ENCODE data around the gene PGM1. TPM values are rescaled to one million over a fixed set of nuclear protein-coding genes. Genes with fewer than 3 reads are reported as not detected.

Gene PGM1
- polyA plus RNA-seq, 3 donors from 2014 or later, result 61.6 to 108 (median 67.4) TPM

DNA sequence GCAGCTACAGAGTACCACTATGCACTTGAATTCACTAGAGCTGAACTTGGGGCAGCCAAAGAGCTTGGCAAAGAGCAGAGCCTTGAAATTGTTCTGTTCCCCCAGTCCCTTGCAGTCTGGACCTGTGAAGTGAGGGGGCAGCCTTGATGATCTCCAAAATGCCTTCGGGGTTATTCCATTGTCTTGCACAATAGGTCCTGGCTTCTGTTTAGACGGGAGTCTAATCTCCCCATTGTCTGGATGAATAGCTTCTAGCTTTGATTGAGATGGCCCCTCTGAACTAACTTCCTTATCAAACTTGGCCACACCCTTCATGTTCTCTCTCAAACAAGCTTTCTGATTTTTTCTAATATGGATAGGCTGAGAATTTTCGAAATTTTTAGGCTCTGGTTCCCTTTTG is 72.6 kb downstream of the PGM1 start:
- Mint-ChIP-seq H3K27me3 (ENCODE audit: low read depth in 3 of 3) (peaks cover 0 to 3% (median 2%) of the 10 kb centered on the region in 3 donors), H3K36me3 (peaks cover 32 to 53% (median 42%) of the 10 kb centered on the region in 3 donors)

GRCh38 chr1:63668298-63668697 is 75.1 kb downstream of the PGM1 start:
- Mint-ChIP-seq H3K27ac (no peak overlapping the region), H3K9me3 (peaks cover 0 to 1% (median 0%) of the 10 kb centered on the region in 6 donors), H3K4me3 (no peak overlapping the region), H3K36me3 (peaks cover 15 to 35% (median 30%) of the 10 kb centered on the region in 3 donors), H3K4me1 (no peaks in the 10 kb centered on the region), H3K27me3 (ENCODE audit: low read depth in 3 of 3) (peaks cover 2 to 3% (median 2%) of the 10 kb centered on the region in 3 donors)
- DNase-seq, result no peak

More for the DNA sequence above, 72.6 kb downstream of the PGM1 start:
- no peak overlapping the region for H3K4me3 Mint-ChIP-seq
- no peak for DNase-seq
- no peaks in the 10 kb centered on the region for H3K4me1 Mint-ChIP-seq
- H3K9me3 Mint-ChIP-seq, result peaks cover 0 to 1% (median 0%) of the 10 kb centered on the region in 6 donors
- H3K27ac Mint-ChIP-seq, result no peak overlapping the region

DNA sequence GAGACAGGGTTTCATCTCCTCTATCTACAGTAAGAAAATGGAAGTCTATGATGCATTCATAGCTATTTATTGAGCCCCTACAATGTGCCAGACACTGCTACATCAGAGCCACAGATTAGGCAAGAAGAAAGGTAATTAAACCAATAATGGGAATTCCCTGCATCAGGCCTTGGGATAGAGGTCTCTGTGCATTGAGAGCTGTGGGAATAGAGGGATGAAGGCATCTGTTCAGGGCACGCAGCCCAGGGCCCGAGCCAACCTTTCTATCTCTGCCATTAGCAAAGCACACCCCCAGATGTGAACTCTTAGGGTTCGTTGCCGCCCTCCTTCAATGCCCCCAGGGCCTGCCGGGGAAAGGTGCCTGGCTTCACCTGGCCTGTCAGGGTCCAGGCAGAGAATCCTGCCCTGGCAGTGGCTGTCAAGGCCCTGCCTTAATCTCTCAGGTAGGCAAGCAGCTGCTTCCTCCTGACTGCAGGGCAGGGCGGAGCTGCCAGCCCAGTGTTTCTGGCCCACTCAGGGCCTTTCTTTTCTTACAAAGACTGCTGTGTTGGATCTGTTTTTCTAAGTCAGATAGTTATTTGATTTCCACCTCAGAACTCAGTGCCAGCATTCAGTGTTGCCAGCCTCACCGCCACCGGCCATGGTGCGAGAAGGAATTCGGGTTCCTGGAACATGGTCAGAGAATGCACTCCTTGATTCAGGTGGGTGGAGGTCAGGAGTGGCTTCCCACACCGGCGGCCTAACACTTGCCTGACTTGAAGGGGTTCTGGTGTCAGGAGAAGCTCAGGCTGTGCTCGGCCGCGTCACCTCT is 76.1 kb downstream of the PGM1 start:
- H3K9me3 Mint-ChIP-seq, result peaks cover 0 to 1% (median 0%) of the 10 kb centered on the region in 6 donors
- H3K36me3 Mint-ChIP-seq, result peaks cover 8 to 26% (median 23%) of the 10 kb centered on the region in 3 donors
- H3K27ac Mint-ChIP-seq, result no peak overlapping the region
- DNase-seq, result no peak
- no peak overlapping the region for H3K4me3 Mint-ChIP-seq
- no peaks in the 10 kb centered on the region for H3K4me1 Mint-ChIP-seq
- H3K27me3 Mint-ChIP-seq (ENCODE audit: low read depth in 3 of 3), result peaks cover 0 to 2% (median 2%) of the 10 kb centered on the region in 3 donors

DNA sequence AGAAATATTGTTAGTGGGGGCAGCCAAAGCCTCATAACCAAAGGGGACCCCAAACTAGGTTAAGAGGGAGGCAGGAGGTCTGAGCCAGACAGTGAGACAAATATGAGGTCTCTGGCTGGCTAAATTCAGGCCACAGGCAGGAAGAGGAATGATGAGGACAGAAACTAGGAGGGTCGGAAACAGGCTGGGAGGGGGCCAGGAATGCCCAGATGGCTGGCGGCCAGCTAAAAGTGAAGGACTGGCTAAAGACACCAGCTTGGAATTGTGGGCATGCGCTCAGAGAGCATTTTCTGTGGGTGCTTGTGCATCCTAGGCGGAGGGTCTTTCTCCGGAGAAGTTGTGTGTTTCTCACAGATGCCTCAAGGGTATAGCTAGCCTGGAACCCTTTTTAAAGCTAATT is 77.0 kb downstream of the PGM1 start:
- no peak overlapping the region for H3K4me3 Mint-ChIP-seq
- peaks cover 0 to 2% (median 2%) of the 10 kb centered on the region in 3 donors for H3K27me3 Mint-ChIP-seq (ENCODE audit: low read depth in 3 of 3)
- no peak for DNase-seq
- H3K4me1 Mint-ChIP-seq, result no peaks in the 10 kb centered on the region
- peaks cover under 1 to 18% (median 15%) of the 10 kb centered on the region in 3 donors for H3K36me3 Mint-ChIP-seq
- peaks cover 0 to 1% (median 0%) of the 10 kb centered on the region in 6 donors for H3K9me3 Mint-ChIP-seq
- H3K27ac Mint-ChIP-seq, result no peak overlapping the region

GRCh38 chr1:63671514-63671913 is 78.3 kb downstream of the PGM1 start:
- Mint-ChIP-seq H3K27me3 (ENCODE audit: low read depth in 3 of 3) (peaks cover 0 to 2% (median 2%) of the 10 kb centered on the region in 3 donors), H3K36me3 (peaks cover 0 to 7% (median 7%) of the 10 kb centered on the region in 3 donors), H3K4me1 (no peaks in the 10 kb centered on the region), H3K9me3 (no peaks in the 10 kb centered on the region), H3K27ac (no peak overlapping the region), H3K4me3 (no peak overlapping the region)
- no peak for DNase-seq

DNA sequence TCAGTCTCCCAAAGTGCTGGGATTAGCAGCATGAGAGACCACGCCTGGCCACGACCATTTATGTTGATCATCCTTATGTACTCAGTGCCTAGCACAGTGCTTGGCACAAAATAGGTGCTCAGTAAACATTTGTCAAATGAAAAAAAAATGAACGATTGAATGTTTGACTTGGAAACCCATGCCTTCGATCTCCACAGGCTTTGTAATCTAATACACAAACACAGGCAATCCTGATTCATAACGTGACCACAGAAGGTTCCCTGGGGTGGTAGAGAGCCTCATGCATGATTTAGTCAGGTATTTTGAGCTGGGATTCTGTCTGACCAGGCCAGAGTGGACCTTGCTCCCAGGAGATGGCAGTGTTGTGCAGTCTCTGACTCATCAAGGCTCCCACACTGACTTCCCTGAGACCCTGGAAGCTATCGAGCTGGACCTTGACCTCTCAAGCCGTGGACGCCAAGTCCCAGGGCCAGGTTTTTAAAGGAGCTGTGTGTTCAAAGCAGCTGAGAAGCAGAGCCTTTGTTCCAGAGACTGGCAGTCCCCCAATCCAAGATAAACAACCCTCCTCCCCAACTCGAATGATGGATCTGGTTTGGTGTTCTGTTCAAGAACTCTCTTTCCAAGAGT is 81.1 kb downstream of the PGM1 start:
- H3K36me3 Mint-ChIP-seq, result peaks cover 0 to 4% (median 4%) of the 10 kb centered on the region in 3 donors
- DNase-seq, result no peak
- no peak overlapping the region for H3K27ac Mint-ChIP-seq
- H3K27me3 Mint-ChIP-seq (ENCODE audit: low read depth in 3 of 3), result peaks cover 0 to 4% (median 2%) of the 10 kb centered on the region in 3 donors
- no peaks in the 10 kb centered on the region for H3K4me1 Mint-ChIP-seq
- no peak overlapping the region for H3K4me3 Mint-ChIP-seq
- H3K9me3 Mint-ChIP-seq, result no peaks in the 10 kb centered on the region

- H3K36me3 Mint-ChIP-seq, result peaks cover 0 to 6% (median 4%) of the 10 kb centered on the region in 3 donors
- H3K4me3 Mint-ChIP-seq, result no peak overlapping the region
- no peak for DNase-seq
- no peak overlapping the region for H3K27ac Mint-ChIP-seq
- H3K27me3 Mint-ChIP-seq (ENCODE audit: low read depth in 3 of 3), result peaks cover 0 to 5% (median 2%) of the 10 kb centered on the region in 3 donors
- H3K9me3 Mint-ChIP-seq, result no peaks in the 10 kb centered on the region
- H3K4me1 Mint-ChIP-seq, result no peaks in the 10 kb centered on the region
Measured at GRCh38 chr1:63674865-63675419, 81.7 kb downstream of the PGM1 start.

DNA sequence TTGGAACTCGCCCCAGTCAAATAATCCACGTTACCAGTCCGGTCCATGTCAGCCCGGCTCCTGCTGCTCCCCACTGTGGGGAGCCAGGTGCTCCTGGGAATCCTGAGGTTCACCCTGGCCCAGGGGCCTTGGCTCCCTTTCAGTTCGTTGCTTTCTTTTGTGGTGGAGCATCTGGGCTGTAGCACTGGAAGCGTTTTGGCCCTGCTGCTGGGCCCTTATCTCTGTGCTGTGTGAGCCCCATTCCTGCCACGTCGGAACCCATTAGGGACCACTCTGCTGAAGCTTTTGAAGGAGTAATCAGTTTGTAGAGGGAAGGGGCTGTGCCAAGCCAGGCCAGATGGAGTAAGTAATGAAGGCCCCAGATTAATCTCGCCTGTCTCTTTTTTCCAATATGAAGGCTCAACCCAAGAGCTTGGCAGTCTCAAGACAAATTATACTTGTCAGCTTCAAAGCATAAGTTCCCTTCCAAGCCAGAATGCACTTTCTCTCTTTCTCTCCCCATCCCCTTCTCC is 82.3 kb downstream of the PGM1 start:
- no peak overlapping the region for H3K27ac Mint-ChIP-seq

GRCh38 chr1:63677497-63677896 is 84.3 kb downstream of the PGM1 start:
- Mint-ChIP-seq H3K4me3 (no peak overlapping the region), H3K27me3 (ENCODE audit: low read depth in 3 of 3) (peaks cover 0 to 5% (median 4%) of the 10 kb centered on the region in 3 donors), H3K9me3 (no peaks in the 10 kb centered on the region), H3K36me3 (peaks cover 0 to 15% (median under 1%) of the 10 kb centered on the region in 3 donors), H3K27ac (no peak overlapping the region), H3K4me1 (no peaks in the 10 kb centered on the region)
- no peak for DNase-seq

More for the DNA sequence above, 82.3 kb downstream of the PGM1 start:
- Mint-ChIP-seq H3K9me3 (no peaks in the 10 kb centered on the region), H3K27me3 (ENCODE audit: low read depth in 3 of 3) (peaks cover 0 to 5% (median 2%) of the 10 kb centered on the region in 3 donors), H3K4me3 (no peak overlapping the region), H3K4me1 (no peaks in the 10 kb centered on the region), H3K36me3 (peaks cover 0 to 7% (median 4%) of the 10 kb centered on the region in 3 donors)
- DNase-seq, result no peak

DNA sequence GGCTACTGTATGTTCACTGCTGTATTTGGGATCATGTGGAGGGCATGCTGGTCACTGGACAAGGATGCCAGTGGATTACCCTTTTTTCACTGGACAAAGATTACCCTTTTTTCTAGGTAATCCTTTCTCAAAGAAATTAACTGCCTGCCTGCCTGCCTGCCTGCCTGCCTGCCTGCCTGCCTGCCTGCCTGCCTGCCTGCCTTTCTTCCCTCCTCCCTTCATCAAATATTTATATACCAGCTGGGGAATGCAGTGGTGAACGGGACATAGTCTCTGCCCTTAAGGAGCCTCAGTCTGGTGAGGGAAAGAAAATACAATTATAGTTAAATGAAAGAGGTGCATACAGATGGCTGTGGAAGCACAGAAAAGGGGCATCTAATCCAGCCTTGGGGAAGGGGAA is 85.0 kb downstream of the PGM1 start:
- H3K27me3 Mint-ChIP-seq (ENCODE audit: low read depth in 3 of 3), result peaks cover 0 to 5% (median 4%) of the 10 kb centered on the region in 3 donors
- DNase-seq, result no peak
- H3K27ac Mint-ChIP-seq, result no peak overlapping the region
- no peak overlapping the region for H3K4me3 Mint-ChIP-seq
- H3K9me3 Mint-ChIP-seq, result no peaks in the 10 kb centered on the region
- no peaks in the 10 kb centered on the region for H3K4me1 Mint-ChIP-seq
- peaks cover 0 to 15% (median 0%) of the 10 kb centered on the region in 3 donors for H3K36me3 Mint-ChIP-seq

DNA sequence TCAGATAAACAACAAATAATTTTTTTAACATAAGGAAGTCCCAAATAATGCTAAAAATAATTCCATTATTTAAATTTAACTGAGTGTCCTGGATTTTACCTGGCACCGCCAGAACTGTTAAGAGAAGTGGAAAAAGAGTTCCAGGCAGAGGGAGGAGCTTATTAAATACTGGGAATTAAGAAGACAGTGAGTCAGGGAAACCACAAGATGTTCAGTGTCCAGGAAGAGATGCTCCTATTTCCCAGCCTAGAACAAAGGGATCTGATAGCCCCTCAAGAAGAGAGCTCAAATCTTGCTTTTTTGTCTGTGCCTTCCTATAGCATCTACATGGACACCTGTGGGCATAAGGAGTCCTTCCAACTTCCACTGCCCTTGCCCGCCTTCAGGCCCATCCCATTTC is 85.9 kb downstream of the PGM1 start:
- H3K4me3 Mint-ChIP-seq, result no peak overlapping the region
- H3K9me3 Mint-ChIP-seq, result no peaks in the 10 kb centered on the region
- no peak for DNase-seq
- no peaks in the 10 kb centered on the region for H3K4me1 Mint-ChIP-seq
- peaks cover 2 to 5% (median 5%) of the 10 kb centered on the region in 3 donors for H3K27me3 Mint-ChIP-seq (ENCODE audit: low read depth in 3 of 3)
- peaks cover 0 to 11% (median 0%) of the 10 kb centered on the region in 3 donors for H3K36me3 Mint-ChIP-seq
- no peak overlapping the region for H3K27ac Mint-ChIP-seq

- Mint-ChIP-seq H3K4me1 (no peaks in the 10 kb centered on the region), H3K4me3 (no peak overlapping the region), H3K27ac (no peak overlapping the region), H3K27me3 (ENCODE audit: low read depth in 3 of 3) (peaks cover 2 to 5% (median 5%) of the 10 kb centered on the region in 3 donors), H3K9me3 (no peaks in the 10 kb centered on the region), H3K36me3 (peaks cover 0 to 11% (median 0%) of the 10 kb centered on the region in 3 donors)
- DNase-seq, result no peak
Measured at GRCh38 chr1:63679589-63679988, 86.4 kb downstream of the PGM1 start.

GRCh38 chr1:63682936-63683335 is 89.7 kb downstream of the PGM1 start:
- Mint-ChIP-seq H3K4me1 (no peaks in the 10 kb centered on the region), H3K36me3 (peaks cover 0 to 11% (median 0%) of the 10 kb centered on the region in 3 donors), H3K27ac (no peak overlapping the region), H3K9me3 (no peaks in the 10 kb centered on the region), H3K4me3 (no peak overlapping the region), H3K27me3 (ENCODE audit: low read depth in 3 of 3) (peaks cover 4 to 5% (median 5%) of the 10 kb centered on the region in 3 donors)
- no peak for DNase-seq

Data from immature natural killer cell (primary cell).